GM21528 (cell line): ENCODE results near the gene BANF1.

ENCODE experiments used
- ATAC-seq: cut with Tn5 transposase; IDR thresholded peaks from one replicate; pipeline ENCODE4 v1.9.1; 2021; ENCODE audit warnings: mild to moderate bottlenecking, moderate library complexity; ENCODE audit not compliant: unreplicated experiment, low FRiP score

The BANF1 gene

GRCh38 chr11:66001942-66002647 lies at the start of gene BANF1, which contains the start of gene EIF1AD:
BANF1 (plus strand) TSS chr11:66002503; CDS start chr11:66003251, 748 bp downstream.
EIF1AD (minus strand) TSS chr11:66002157; CDS start chr11:66000389, 1,768 bp downstream.
- peak; percentile 70 for ATAC-seq

GRCh38 chr11:65953471-65953870 lies 48.8 kb upstream of the BANF1 start:
- no peak for ATAC-seq

- ATAC-seq, result no peak
These were observed 47.5 kb upstream of the BANF1 start for GRCh38 chr11:65954771-65955170.

- no peak for ATAC-seq
These were observed 44.0 kb upstream of the BANF1 start for GRCh38 chr11:65958291-65958690.

GRCh38 chr11:65958774-65959420 lies 43.4 kb upstream of the BANF1 start:
- no peak for ATAC-seq

- ATAC-seq, result no peak
These were observed 41.5 kb upstream of the BANF1 start for GRCh38 chr11:65960824-65961266.

- ATAC-seq, result peak; percentile 82
These were observed 40.8 kb upstream of the BANF1 start, which contains the start of gene SART1 for GRCh38 chr11:65961267-65962140. SART1 (plus strand) TSS chr11:65961734; CDS start chr11:65961781, 47 bp downstream.

- peak; percentile 7 for ATAC-seq
These were observed 40.1 kb upstream of the BANF1 start for GRCh38 chr11:65962141-65962564.

- ATAC-seq, result no peak
These were observed 37.4 kb upstream of the BANF1 start for GRCh38 chr11:65964906-65965305.

- no peak for ATAC-seq
These were observed 36.1 kb upstream of the BANF1 start for GRCh38 chr11:65965986-65966762.

- no peak for ATAC-seq
These were observed 34.9 kb upstream of the BANF1 start for GRCh38 chr11:65967329-65967934.

- no peak for ATAC-seq
These were observed 33.5 kb upstream of the BANF1 start for GRCh38 chr11:65968600-65969482.

GRCh38 chr11:65972116-65972515 lies 30.2 kb upstream of the BANF1 start:
- ATAC-seq, result no peak

- ATAC-seq, result no peak
These were observed 28.7 kb upstream of the BANF1 start for GRCh38 chr11:65973439-65974110.

GRCh38 chr11:65975771-65976170 lies 26.5 kb upstream of the BANF1 start:
- no peak for ATAC-seq

GRCh38 chr11:65976216-65977176 lies 25.8 kb upstream of the BANF1 start:
- no peak for ATAC-seq
